Natural killer cell treated with Interleukin-12 subunit alpha and Interleukin-12 subunit beta and Interleukin-15 and Interleukin-18, amount 100 ng/mL, for 72 hours (primary cell): ENCODE data around the gene ZGRF1. TPM values are rescaled to one million over a fixed set of nuclear protein-coding genes. Genes with fewer than 3 reads are reported as not detected.
A peak's percentile ranks its signal among the peaks of the same experiment; 100 is the strongest.
"Not testable (repeated sequence)": the region's sequence is repeated elsewhere in the genome, so short reads cannot be mapped to it uniquely, and the experiment has no call there.

Experiments
- ATAC-seq, 2 donors: fragments of 150-1000 bp; cut with Tn5 transposase in 1 of 2; sonication (Bioruptor Pico), chemical (Tn5 transposase) in 1 of 2; 2 replicates each; pipeline ENCODE4 v1.10.0; 2021
- DNase-seq: peaks from one replicate; pipeline ENCODE4 v3.0.0; 2022; ENCODE audit warnings: low spot score
- H3K27ac Mint-ChIP-seq, 2 donors: 1 replicate in 1 of 2; 2 replicates in 1 of 2; pipeline ENCODE4 v1.8.0; 2022; ENCODE audit warnings: mixed read lengths in 2 of 2, mild to moderate bottlenecking in 1 of 2, moderate library complexity in 1 of 2
- H3K27me3 Mint-ChIP-seq, 2 donors: 1 replicate in 1 of 2; 2 replicates in 1 of 2; pipeline ENCODE4 v1.8.0; 2022; ENCODE audit warnings: mixed read lengths in 2 of 2
- H3K36me3 Mint-ChIP-seq: one replicate; pipeline ENCODE4 v1.8.0; 2022; ENCODE audit warnings: mixed read lengths
- H3K4me1 Mint-ChIP-seq, 2 donors: 1 replicate in 1 of 2; 2 replicates in 1 of 2; pipeline ENCODE4 v1.8.0; 2022; ENCODE audit warnings: low read depth in 2 of 2, mixed read lengths in 2 of 2, mild to moderate bottlenecking in 1 of 2
- H3K4me3 Mint-ChIP-seq: one replicate; pipeline ENCODE4 v1.8.0; 2022; ENCODE audit warnings: mixed read lengths
- H3K9me3 Mint-ChIP-seq: 2 replicates; pipeline ENCODE4 v1.8.0; 2022; ENCODE audit warnings: mixed read lengths
- total RNA-seq, 2 donors: library from RNA; stranded (reverse); gene quantifications; one replicate each; pipeline ENCODE4 v1.2.3, GENCODE V29; 2022

ZGRF1 gene
- total RNA-seq, 2 donors from 2014 or later: 22.1 to 57.0 TPM

- no peak for DNase-seq
- no peak for ATAC-seq
- H3K27ac Mint-ChIP-seq: no peak overlapping the region
Observed at GRCh38 chr4:112650332-112650731, 13.6 kb upstream of the ZGRF1 start.

DNA sequence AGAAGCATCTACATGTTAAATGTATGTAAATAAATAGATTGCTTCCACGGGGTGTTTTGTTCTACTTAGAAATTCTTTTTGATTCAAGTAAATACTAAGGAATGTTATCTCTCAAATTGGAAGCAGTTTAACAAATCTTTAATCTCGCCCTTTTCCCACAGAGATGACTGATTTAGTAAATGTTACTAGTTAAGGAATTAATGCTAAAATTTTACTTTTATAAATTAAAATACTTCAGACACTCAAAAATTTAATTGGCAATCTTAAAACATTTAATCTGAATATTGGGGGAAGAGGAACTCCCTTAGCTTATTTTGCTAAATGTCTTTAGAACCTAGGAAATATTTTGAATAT is 12.3 kb upstream of the ZGRF1 start:
- DNase-seq (no peak), ATAC-seq (no peak)
- Mint-ChIP-seq H3K4me3 (no peak overlapping the region), H3K4me1 (no peaks in the 10 kb centered on the region), H3K9me3 (no peaks in the 10 kb centered on the region), H3K36me3 (peaks cover 10% of the 10 kb centered on the region), H3K27me3 (no peaks in the 10 kb centered on the region), H3K27ac (no peak overlapping the region)

More at GRCh38 chr4:112650332-112650731, 13.6 kb upstream of the ZGRF1 start:
- Mint-ChIP-seq H3K27me3 (no peaks in the 10 kb centered on the region), H3K36me3 (peaks cover 14% of the 10 kb centered on the region), H3K4me3 (no peak overlapping the region), H3K9me3 (no peaks in the 10 kb centered on the region), H3K4me1 (no peaks in the 10 kb centered on the region)

DNA sequence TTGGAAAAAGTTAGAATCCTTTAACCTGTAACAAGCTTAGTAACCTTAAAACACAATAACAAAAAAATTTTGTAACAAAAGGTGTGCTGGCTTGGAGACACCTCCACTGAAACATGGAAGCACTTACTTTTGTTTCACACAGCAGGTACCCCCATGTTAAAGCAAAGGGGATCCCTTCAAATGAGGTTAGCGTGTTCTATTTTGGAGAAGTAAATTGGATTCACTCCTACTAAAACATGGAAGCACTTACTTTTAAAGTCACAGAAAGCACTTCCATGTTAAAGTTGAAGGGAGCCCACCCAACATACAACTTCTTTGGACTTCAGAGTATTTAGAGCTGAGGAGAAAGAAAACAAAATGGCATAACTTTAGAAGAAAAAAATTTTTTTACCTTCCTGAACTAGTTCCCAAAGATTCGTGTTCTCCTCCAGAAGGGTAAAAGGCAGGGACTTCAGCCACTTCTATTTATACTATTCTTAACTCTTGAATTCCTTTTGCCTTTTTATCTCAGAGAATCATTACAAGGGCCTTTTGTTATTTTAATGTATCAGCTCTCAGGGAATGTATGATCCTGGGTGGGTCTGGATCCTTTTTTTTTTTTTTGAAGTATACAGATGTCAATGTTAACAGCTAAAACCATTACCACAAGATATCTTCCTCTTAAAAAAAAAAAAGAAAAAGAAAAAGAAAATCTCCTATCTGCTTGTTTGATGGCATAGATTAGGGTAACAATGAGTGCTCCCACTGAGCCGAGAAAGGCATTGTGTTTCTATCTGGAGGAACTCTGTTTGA is 11.8 kb upstream of the ZGRF1 start:
- ATAC-seq (no peak), DNase-seq (no peak)
- no peaks in the 10 kb centered on the region for H3K9me3 Mint-ChIP-seq
- H3K36me3 Mint-ChIP-seq: peaks cover 7% of the 10 kb centered on the region
- H3K4me3 Mint-ChIP-seq: no peak overlapping the region
- no peak overlapping the region for H3K27ac Mint-ChIP-seq
- H3K4me1 Mint-ChIP-seq: peaks cover 0 to 3% of the 10 kb centered on the region in 2 donors
- H3K27me3 Mint-ChIP-seq: no peaks in the 10 kb centered on the region

DNA sequence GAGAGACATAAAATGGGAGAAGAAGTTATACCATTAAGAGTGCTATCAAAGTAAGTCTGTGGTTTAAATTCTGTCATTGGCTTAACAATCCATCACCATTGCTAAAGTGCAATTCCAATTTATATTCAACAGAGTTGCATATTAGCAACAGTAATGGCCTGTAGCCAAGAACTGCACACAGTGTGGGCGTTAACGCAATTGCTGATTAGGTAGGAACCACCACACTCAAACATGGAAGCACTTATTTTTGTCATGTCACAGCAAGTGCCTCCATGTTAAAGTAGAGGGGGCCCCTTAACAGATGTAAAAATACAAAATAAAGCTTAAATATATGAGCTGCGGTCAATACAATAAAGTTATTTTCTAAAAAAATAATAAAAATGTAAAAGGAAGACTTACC is 11.1 kb upstream of the ZGRF1 start:
- Mint-ChIP-seq H3K4me1 (peaks cover 0 to 9% of the 10 kb centered on the region in 2 donors), H3K36me3 (peaks cover 7% of the 10 kb centered on the region), H3K27me3 (no peaks in the 10 kb centered on the region), H3K9me3 (no peaks in the 10 kb centered on the region), H3K4me3 (no peak overlapping the region), H3K27ac (no peak overlapping the region)
- DNase-seq: no peak
- no peak for ATAC-seq

DNA sequence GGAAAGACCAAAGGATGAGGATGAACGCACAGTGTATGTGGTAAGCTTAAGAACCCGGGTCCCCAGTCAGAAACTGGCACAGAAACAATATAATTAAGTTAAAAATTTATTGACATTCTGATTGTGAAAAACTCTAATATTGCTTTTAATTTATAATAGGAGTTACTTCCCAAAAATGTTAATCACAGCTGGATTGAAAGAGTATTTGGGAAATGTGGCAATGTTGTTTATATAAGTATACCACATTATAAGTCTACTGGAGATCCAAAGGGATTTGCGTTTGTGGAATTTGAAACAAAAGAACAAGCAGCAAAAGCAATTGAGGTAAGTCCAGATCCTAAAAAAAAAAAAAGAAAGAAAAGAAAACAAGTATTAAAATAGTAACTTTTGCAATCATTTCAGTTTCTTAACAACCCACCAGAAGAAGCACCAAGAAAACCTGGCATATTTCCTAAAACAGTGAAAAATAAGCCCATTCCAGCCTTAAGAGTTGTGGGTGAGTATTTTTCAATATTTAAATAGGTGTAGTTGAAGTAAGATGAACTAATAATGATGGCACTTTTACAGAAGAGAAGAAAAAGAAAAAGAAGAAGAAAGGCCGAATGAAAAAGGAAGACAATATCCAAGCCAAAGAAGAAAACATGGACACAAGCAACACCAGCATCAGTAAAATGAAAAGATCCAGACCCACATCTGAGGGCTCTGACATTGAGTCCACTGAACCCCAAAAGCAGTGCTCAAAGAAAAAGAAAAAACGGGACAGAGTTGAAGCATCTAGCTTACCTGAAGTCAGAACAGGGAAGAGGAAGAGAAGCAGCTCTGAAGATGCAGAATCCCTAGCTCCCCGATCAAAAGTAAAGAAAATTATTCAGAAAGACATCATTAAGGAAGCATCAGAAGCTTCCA is 10.2 kb upstream of the ZGRF1 start:
- no peak overlapping the region for H3K27ac Mint-ChIP-seq
- H3K4me1 Mint-ChIP-seq: peaks cover 3 to 11% of the 10 kb centered on the region in 2 donors
- no peak for ATAC-seq
- DNase-seq: no peak
- no peak overlapping the region for H3K4me3 Mint-ChIP-seq
- H3K36me3 Mint-ChIP-seq: peaks cover 7% of the 10 kb centered on the region
- H3K9me3 Mint-ChIP-seq: no peaks in the 10 kb centered on the region
- H3K27me3 Mint-ChIP-seq: no peaks in the 10 kb centered on the region

DNA sequence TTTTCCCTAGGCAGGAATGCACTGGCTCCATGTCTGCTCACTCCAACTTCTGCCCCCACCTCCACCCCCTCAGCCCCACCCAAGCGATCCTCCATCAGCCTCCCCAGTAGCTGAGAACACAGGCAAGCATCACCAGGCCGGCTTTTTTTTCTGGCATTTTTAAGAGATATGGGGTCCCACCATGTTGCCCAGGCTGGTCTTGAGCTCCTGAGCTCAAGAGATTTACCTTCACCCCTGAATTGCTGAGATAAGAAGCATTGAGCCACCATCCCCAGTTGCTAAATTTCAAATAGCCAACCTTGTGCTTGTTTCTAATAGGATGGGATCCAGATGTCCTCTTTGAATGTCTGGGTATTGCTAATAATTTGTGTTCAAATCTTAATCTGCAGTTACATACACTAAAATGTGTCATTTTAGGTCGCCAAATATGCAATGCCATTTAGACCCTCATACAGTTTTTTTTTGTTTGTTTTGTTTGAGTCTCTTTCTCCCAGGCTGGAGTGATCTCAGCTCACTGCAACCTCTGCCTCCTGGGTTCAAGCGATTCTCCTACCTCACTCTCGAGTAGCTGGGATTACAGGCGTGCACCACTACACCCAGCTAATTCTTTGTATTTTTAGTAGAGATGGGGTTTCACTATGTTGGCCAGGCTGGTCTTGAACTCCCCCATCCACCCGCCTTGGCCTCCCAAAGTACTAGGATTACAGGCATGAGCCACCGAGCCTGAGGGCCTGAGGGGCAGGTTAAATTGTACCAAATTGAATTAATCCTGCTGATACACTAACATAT is 9.0 kb upstream of the ZGRF1 start:
- Mint-ChIP-seq H3K27me3 (no peaks in the 10 kb centered on the region), H3K36me3 (peaks cover 7% of the 10 kb centered on the region), H3K4me1 (peaks cover 14 to 19% of the 10 kb centered on the region in 2 donors), H3K4me3 (no peak overlapping the region), H3K27ac (no peak overlapping the region), H3K9me3 (no peaks in the 10 kb centered on the region)
- no peak for ATAC-seq
- DNase-seq: no peak

DNA sequence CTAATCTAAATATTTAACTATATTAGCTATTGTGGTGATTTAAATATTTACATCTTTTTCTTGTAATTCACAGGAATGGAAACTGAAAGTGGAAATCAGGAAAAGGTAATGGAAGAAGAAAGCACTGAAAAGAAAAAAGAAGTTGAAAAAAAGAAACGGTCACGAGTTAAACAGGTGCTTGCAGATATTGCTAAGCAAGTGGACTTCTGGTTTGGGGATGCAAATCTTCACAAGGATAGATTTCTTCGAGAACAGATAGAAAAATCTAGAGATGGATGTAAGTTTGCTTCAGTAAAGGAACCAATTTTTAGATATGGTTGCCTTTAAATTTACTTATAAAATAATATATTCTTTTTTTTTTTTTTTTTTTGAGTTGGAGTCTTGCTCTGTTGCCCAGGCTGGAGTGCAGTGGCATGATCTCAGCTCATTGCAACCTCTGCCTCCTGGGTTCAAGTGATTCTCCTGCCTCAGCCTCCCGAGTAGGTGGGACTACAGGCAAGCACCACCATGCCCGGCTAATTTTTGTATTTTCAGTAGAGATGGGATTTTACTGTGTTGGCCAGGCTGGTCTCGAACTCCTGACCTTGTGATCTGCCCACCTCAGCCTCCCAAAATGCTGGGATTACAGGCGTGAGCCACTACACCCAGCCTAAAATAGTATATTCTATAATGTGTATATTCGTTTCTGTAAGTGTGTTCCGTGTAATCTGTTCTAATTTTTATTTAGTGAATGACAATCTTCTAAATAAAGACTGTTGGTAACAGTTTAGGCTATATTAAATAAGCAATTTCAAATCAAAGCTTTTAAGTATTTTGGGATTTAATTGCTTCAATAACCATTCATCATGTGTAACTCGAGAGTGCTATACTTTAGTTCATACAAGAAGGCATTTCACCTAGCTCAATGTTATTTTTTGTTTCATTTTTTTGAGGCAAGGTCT is 8.2 kb upstream of the ZGRF1 start:
- not testable (repeated sequence) for H3K27ac Mint-ChIP-seq, H3K36me3 Mint-ChIP-seq, ATAC-seq, DNase-seq, H3K9me3 Mint-ChIP-seq, H3K4me3 Mint-ChIP-seq, H3K27me3 Mint-ChIP-seq
- H3K4me1 Mint-ChIP-seq: peaks cover 18 to 22% of the 10 kb centered on the region in 2 donors

GRCh38 chr4:112642526-112642925 is 5.8 kb upstream of the ZGRF1 start:
- DNase-seq: no peak
- Mint-ChIP-seq H3K4me3 (no peak overlapping the region), H3K36me3 (peaks cover 7% of the 10 kb centered on the region), H3K9me3 (no peaks in the 10 kb centered on the region), H3K27ac (peak overlapping the region in 1 of 2 donors; percentile 9), H3K4me1 (peaks cover 24 to 25% of the 10 kb centered on the region in 2 donors), H3K27me3 (no peaks in the 10 kb centered on the region)
- ATAC-seq: no peak

DNA sequence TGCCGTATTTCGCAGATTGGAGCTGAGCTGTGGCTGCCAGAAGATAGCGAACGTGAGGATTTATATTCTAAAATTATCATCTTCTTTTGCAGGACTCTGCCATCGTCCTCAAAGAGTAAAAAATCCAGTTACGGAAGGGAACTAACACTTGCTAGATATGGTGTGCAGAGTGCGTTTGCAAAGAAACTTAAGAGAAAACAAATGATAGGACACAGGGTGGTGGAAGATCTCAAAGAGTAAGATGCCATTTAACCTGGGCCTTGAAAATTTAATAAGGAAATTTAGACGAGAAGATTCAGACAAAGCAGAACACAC is 800 bp upstream of the ZGRF1 start:
- peaks cover 15 to 24% of the 10 kb centered on the region in 2 donors for H3K4me1 Mint-ChIP-seq
- no peak for ATAC-seq
- H3K27me3 Mint-ChIP-seq: no peaks in the 10 kb centered on the region
- H3K9me3 Mint-ChIP-seq: no peaks in the 10 kb centered on the region
- H3K27ac Mint-ChIP-seq: no peak overlapping the region
- no peak for DNase-seq
- H3K4me3 Mint-ChIP-seq: no peak overlapping the region
- H3K36me3 Mint-ChIP-seq: no peaks in the 10 kb centered on the region

- H3K4me1 Mint-ChIP-seq: peaks cover 3 to 4% of the 10 kb centered on the region in 2 donors
- no peaks in the 10 kb centered on the region for H3K9me3 Mint-ChIP-seq
- DNase-seq: no peak
- H3K27ac Mint-ChIP-seq: no peak overlapping the region
- H3K27me3 Mint-ChIP-seq: no peaks in the 10 kb centered on the region
- H3K36me3 Mint-ChIP-seq: no peaks in the 10 kb centered on the region
- no peak for ATAC-seq
- no peak overlapping the region for H3K4me3 Mint-ChIP-seq
Observed at GRCh38 chr4:112633477-112634235, 3.1 kb downstream of the ZGRF1 start.

GRCh38 chr4:112626228-112626627 is 10.5 kb downstream of the ZGRF1 start:
- Mint-ChIP-seq H3K27me3 (no peaks in the 10 kb centered on the region), H3K4me3 (no peak overlapping the region), H3K4me1 (no peaks in the 10 kb centered on the region), H3K27ac (no peak overlapping the region), H3K36me3 (peaks cover 7% of the 10 kb centered on the region), H3K9me3 (no peaks in the 10 kb centered on the region)
- no peak for ATAC-seq
- DNase-seq: no peak

DNA sequence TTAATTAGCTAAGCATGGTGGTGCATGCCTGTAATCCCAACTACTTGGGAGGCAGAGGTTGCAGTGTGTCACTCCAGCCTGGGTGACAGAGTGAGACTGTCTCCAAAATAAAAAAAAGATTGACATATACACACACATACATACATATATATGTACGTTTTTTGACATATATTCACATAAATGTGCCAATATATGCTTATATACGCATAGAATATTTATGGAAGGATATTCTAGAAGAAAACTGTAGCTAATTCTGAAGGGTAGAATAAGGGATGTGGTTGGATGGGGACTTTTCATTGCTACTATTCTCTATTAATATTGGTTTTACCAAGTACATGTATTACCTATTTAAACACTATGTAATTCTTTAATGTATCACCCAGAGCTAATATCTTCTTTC is 19.7 kb downstream of the ZGRF1 start:
- Mint-ChIP-seq H3K27me3 (no peaks in the 10 kb centered on the region), H3K36me3 (peaks cover 14% of the 10 kb centered on the region), H3K4me3 (no peak overlapping the region), H3K27ac (no peak overlapping the region), H3K4me1 (no peaks in the 10 kb centered on the region), H3K9me3 (no peaks in the 10 kb centered on the region)
- DNase-seq (no peak), ATAC-seq (no peak)
